Smooth muscle cell (in vitro differentiated cells): ENCODE data around the gene IGF2BP1. TPM values are rescaled to one million over a fixed set of nuclear protein-coding genes. Genes with fewer than 3 reads are reported as not detected.
A peak's percentile ranks its signal among the peaks of the same experiment; 100 is the strongest.

Experiments
- DNase-seq: peaks from one replicate; lab custom pipeline; 2025; ENCODE audit not compliant: unreplicated experiment; lab: John Stamatoyannopoulos, UW
- H2AFZ ChIP-seq: fragments of 200-600 bp; sonication (generic); 2 replicates; pipeline ENCODE4 v1.6.0; 2016; ENCODE audit warnings: antibody characterized with exemption, low read depth, mild to moderate bottlenecking
- H3F3A ChIP-seq: fragments of 200-600 bp; sonication (generic); 2 replicates; pipeline ENCODE4 v1.6.0; 2017; ENCODE audit warnings: antibody characterized with exemption, low read depth
- H3K27ac ChIP-seq: fragments of 200-600 bp; sonication (generic); 2 replicates; pipeline ENCODE4 v1.5.1; 2016; ENCODE audit warnings: low read depth, mild to moderate bottlenecking
- H3K27me3 ChIP-seq: fragments of 200-600 bp; sonication (generic); 2 replicates; pipeline ENCODE4 v1.6.1; 2016; ENCODE audit warnings: low read depth, mild to moderate bottlenecking
- H3K36me3 ChIP-seq: fragments of 200-600 bp; sonication (generic); 2 replicates; pipeline ENCODE4 v1.5.1; 2016; ENCODE audit warnings: low read depth
- H3K4me1 ChIP-seq: fragments of 200-600 bp; sonication (generic); 2 replicates; pipeline ENCODE4 v1.5.1; 2016; ENCODE audit warnings: low read depth
- H3K4me2 ChIP-seq: fragments of 200-600 bp; sonication (generic); 2 replicates; pipeline ENCODE4 v1.6.0; 2016; ENCODE audit warnings: mild to moderate bottlenecking
- H3K4me3 ChIP-seq: fragments of 200-600 bp; sonication (generic); 2 replicates; pipeline ENCODE4 v1.5.1; 2016; ENCODE audit warnings: mild to moderate bottlenecking
- H3K79me2 ChIP-seq: fragments of 200-600 bp; sonication (generic); 2 replicates; pipeline ENCODE4 v1.6.0; 2016; ENCODE audit warnings: low read depth, mild to moderate bottlenecking
- H3K9ac ChIP-seq: fragments of 200-600 bp; sonication (generic); 2 replicates; pipeline ENCODE4 v1.6.0; 2016; ENCODE audit warnings: low read depth
- H3K9me3 ChIP-seq: fragments of 200-600 bp; sonication (generic); replicated peaks from 2 replicates; pipeline ENCODE4 v1.5.1; 2016; ENCODE audit warnings: low read depth
- H4K20me1 ChIP-seq: fragments of 200-600 bp; sonication (generic); 2 replicates; pipeline ENCODE4 v1.6.0; 2016; ENCODE audit warnings: low read depth
- WGBS: methylation state at CpG from one replicate; pipeline ENCODE4 v1.1.7; 2016; ENCODE audit warnings: low lambda C conversion rate; 5-methylcytosine and 5-hydroxymethylcytosine counted together
- polyA plus RNA-seq: library from polyadenylated mRNA; unstranded; fragments of >200 nt; fragmentation: Nextera tagmentation; extraction: Ambion mirVana; gene quantifications from 2 replicates; pipeline ENCODE4 v1.2.1, GENCODE V29; 2016
- total RNA-seq: library from RNA; depleted of rRNA; stranded (reverse); fragments of >200 nt; gene quantifications from 2 replicates; pipeline ENCODE4 v1.2.3, GENCODE V29; 2014
- TF ChIP-seq, protein P1 (sequence below): fragments of 200-600 bp; sonication (generic); IDR thresholded peaks from 2 replicates; pipeline ENCODE4 v1.5.1; 2017; ENCODE audit warnings: borderline replicate concordance, mild to moderate bottlenecking, antibody characterized with exemption; ENCODE audit not compliant: insufficient read depth, poor library complexity, severe bottlenecking

IGF2BP1 gene
- total and polyA plus RNA-seq, 2 experiments from 2014 or later: 51.4 to 54.6 TPM

DNA sequence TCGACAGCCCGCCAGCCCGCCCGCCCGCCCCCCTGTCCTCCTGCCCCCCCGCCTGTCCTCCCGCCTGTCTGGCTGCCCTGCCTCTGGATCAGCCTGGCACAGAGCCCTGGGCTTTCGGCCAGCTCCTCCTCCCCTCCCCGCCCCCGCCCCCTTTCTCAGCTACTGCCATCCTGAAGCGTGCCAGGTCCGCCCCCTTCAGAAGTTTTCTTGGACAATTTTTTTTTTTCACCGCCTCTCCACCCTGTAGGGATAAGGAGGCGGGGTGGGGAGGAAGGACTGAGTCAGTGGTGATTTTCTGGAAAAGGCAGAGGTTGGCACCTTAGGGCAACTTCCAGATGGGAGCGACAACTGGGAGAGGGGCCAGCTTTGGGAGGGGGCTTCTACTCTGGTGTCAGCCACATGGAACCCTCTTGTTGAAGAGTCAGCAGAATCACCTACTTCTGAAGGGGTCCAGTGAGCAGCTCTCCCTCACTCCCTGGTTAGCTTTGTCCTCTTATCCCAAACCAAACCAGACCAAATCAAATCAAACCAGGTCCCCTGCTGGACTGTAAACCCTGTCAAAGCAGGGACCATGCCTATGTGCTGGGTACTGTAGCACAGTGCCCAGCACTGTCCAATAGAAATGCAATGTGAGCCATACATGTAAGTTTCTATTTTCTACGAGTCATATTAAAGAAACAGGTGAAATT is 19.7 kb downstream of the IGF2BP1 start:
- H3K4me1 ChIP-seq: peaks cover 87% of the 10 kb centered on the region

DNA sequence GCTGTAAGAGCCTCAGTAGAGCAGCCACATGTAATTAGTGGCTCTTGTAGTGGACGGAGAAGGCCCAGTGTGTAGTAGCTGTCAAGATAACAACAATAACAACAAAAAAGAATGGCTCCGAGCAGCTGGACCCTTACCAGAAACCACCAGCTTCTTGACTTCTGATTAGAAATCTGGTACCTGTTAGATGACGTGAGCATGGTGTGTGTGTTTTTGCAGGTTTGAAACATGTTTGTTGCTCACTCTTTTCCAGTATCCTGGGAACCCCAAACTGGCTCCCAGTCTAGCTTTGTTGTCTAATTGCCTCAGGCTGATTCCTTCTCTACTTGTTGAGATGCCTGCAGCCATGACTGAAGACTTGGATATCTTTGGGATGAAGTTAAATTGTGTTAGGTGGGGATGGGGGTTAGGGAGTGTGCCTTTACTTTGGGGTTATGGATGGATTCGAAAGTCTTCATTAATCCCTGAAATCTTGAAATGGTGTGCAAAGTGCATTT is 21.0 kb downstream of the IGF2BP1 start:
- H3K4me2 ChIP-seq: no peak overlapping the region
- no peaks in the 10 kb centered on the region for H3K27me3 ChIP-seq
- peaks cover 87% of the 10 kb centered on the region for H3K4me1 ChIP-seq
- TF ChIP-seq, protein P1, sequence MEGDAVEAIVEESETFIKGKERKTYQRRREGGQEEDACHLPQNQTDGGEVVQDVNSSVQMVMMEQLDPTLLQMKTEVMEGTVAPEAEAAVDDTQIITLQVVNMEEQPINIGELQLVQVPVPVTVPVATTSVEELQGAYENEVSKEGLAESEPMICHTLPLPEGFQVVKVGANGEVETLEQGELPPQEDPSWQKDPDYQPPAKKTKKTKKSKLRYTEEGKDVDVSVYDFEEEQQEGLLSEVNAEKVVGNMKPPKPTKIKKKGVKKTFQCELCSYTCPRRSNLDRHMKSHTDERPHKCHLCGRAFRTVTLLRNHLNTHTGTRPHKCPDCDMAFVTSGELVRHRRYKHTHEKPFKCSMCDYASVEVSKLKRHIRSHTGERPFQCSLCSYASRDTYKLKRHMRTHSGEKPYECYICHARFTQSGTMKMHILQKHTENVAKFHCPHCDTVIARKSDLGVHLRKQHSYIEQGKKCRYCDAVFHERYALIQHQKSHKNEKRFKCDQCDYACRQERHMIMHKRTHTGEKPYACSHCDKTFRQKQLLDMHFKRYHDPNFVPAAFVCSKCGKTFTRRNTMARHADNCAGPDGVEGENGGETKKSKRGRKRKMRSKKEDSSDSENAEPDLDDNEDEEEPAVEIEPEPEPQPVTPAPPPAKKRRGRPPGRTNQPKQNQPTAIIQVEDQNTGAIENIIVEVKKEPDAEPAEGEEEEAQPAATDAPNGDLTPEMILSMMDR: no peak
- no peak overlapping the region for H3K4me3 ChIP-seq
- WGBS: 72% methylated on average over 4 of the region's 4 CpGs
- no peaks in the 10 kb centered on the region for H3K36me3 ChIP-seq
- H3K79me2 ChIP-seq: peaks cover 99% of the 10 kb centered on the region
- no peaks in the 10 kb centered on the region for H3K9me3 ChIP-seq
- peaks cover 49% of the 10 kb centered on the region for H3F3A ChIP-seq
- no peak overlapping the region for H2AFZ ChIP-seq
- H3K9ac ChIP-seq: no peak overlapping the region
- peaks cover 95% of the 10 kb centered on the region for H4K20me1 ChIP-seq
- peak overlapping the region; percentile 41 for H3K27ac ChIP-seq
- no peak for DNase-seq

More for the DNA sequence above, 19.7 kb downstream of the IGF2BP1 start:
- peak overlapping the region; percentile 41 for H3K27ac ChIP-seq
- H3K79me2 ChIP-seq: peaks cover 99% of the 10 kb centered on the region
- no peak overlapping the region for H3K4me2 ChIP-seq
- no peaks in the 10 kb centered on the region for H3K27me3 ChIP-seq
- DNase-seq: peak; percentile 52
- H2AFZ ChIP-seq: no peak overlapping the region
- no peaks in the 10 kb centered on the region for H3K36me3 ChIP-seq
- peaks cover 45% of the 10 kb centered on the region for H3F3A ChIP-seq
- no peak overlapping the region for H3K9ac ChIP-seq
- whole genome bisulfite sequencing: 59% methylated on average over 15 of the region's 16 CpGs
- no peaks in the 10 kb centered on the region for H3K9me3 ChIP-seq
- no peak overlapping the region for H3K4me3 ChIP-seq
- TF ChIP-seq, protein P1: no peak
- H4K20me1 ChIP-seq: peaks cover 95% of the 10 kb centered on the region

DNA sequence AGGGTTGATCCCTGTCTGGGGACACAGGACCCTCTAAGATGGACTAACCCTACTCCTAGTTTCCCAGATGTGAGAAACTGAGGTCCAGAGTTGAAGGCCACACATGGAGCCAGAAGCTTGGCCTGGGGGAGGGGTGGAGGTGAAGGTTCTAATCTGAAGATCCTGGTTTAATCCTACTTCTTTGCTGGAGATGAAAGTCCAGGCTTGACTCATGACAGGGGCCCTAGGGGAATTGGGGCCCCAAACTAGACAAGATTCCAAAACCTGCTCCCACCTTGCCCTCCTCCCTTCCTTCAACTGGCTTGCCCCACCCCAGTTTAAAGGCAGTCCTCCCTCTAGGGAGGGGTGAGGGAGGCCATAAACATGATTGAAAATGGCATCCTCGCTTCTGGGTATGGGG is 21.6 kb downstream of the IGF2BP1 start:
- Histone ChIP-seq H3K27me3 (no peaks in the 10 kb centered on the region), H3K4me3 (no peak overlapping the region), H3K4me1 (peaks cover 87% of the 10 kb centered on the region), H3K36me3 (no peaks in the 10 kb centered on the region), H2AFZ (no peak overlapping the region), H3K79me2 (peaks cover 99% of the 10 kb centered on the region), H3K4me2 (no peak overlapping the region), H4K20me1 (peaks cover 95% of the 10 kb centered on the region), H3F3A (peaks cover 53% of the 10 kb centered on the region), H3K9me3 (no peaks in the 10 kb centered on the region), H3K27ac (peak overlapping the region; percentile 17), H3K9ac (no peak overlapping the region)
- TF ChIP-seq, protein P1: no peak
- DNase-seq: no peak
- 80% methylated on average over 1 of the region's 1 CpG for WGBS

DNA sequence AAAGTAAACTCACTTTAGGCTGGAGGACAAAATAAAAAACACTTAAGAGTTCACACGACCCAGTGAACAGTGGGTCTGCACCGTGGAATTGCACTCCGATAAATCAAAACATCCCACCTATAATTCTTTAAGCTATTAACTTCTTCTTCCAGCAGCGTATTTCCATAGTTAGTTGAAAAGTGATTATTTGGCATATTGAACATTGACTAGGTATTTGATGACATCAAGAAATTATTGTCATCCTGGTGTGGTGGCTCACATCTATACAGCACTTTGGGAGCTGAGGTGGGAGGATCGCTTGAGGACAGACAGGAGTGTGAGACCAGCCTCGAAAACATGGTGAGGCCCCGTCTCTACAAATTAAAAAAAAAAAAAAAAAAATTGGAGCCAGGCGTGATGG is 23.4 kb downstream of the IGF2BP1 start:
- no peak overlapping the region for H3K4me3 ChIP-seq
- WGBS: 82% methylated on average over 8 of the region's 8 CpGs
- H3K36me3 ChIP-seq: no peaks in the 10 kb centered on the region
- TF ChIP-seq, protein P1: no peak
- DNase-seq: no peak
- H3K79me2 ChIP-seq: peaks cover 99% of the 10 kb centered on the region
- H3K4me2 ChIP-seq: peak overlapping the region; percentile 78
- H3K27ac ChIP-seq: peak overlapping the region; percentile 85
- H4K20me1 ChIP-seq: peaks cover 95% of the 10 kb centered on the region
- peak overlapping the region; percentile 13 for H3K9ac ChIP-seq
- peaks cover 61% of the 10 kb centered on the region for H3F3A ChIP-seq
- H3K27me3 ChIP-seq: no peaks in the 10 kb centered on the region
- H2AFZ ChIP-seq: no peak overlapping the region
- H3K9me3 ChIP-seq: no peaks in the 10 kb centered on the region
- peaks cover 74% of the 10 kb centered on the region for H3K4me1 ChIP-seq
